ENCODE measurements around the gene HTT.

DNA sequence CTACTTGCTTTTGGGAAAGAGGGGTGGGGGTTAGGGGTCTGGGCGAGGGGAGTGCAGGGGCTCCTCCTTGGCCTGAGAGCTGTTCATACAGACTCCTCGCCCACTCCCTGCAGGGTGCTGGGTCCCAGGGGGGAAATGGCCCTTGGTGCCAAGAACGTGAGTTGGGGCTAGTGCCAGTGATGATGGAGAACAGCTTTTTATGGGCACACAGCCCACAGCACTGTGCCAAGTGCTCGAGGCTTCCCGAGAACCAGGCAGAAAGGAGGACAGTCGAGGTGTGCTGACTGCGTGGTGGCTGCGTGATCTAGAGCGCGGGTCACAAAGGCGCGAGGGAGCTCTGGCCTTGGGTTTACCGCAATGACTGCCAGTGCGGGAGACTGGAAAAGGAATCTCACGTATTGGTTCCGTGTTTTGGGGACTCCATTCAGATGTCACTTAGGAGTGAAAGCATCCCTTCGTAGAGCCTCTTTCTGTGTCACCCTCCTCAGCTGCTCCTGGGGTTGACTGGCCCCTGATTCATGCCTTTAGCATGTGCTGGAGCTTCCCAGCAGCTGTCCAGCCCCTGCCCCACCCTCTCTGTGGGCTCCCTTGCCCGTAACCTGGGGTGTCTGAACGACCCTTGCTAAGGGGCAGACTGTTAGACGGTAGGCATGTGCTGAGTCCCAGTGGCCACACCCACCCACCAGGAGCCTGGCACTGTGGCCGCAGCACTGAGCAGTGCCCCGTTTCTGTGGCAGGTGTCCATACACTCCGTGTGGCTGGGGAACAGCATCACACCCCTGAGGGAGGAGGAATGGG, 153.6 kb downstream of the HTT start:
- TF ChIP-seq, protein P1, sequence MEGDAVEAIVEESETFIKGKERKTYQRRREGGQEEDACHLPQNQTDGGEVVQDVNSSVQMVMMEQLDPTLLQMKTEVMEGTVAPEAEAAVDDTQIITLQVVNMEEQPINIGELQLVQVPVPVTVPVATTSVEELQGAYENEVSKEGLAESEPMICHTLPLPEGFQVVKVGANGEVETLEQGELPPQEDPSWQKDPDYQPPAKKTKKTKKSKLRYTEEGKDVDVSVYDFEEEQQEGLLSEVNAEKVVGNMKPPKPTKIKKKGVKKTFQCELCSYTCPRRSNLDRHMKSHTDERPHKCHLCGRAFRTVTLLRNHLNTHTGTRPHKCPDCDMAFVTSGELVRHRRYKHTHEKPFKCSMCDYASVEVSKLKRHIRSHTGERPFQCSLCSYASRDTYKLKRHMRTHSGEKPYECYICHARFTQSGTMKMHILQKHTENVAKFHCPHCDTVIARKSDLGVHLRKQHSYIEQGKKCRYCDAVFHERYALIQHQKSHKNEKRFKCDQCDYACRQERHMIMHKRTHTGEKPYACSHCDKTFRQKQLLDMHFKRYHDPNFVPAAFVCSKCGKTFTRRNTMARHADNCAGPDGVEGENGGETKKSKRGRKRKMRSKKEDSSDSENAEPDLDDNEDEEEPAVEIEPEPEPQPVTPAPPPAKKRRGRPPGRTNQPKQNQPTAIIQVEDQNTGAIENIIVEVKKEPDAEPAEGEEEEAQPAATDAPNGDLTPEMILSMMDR (IDR thresholded peaks at IDR 0.05 in 8 of 11, conservative IDR thresholded peaks at IDR 0.05 in 3 of 11), result no peak
- no peak for TF ChIP-seq POLR2AphosphoS5 (IDR thresholded peaks at IDR 0.05)
- TF ChIP-seq POLR2A (IDR thresholded peaks at IDR 0.05), result no peak

All from spleen (tissue), 7 donors.